IMR-90 (cell line): Measurements from ENCODE around the gene TMEM114. TPM values are rescaled to one million over a fixed set of nuclear protein-coding genes. Genes with fewer than 3 reads are reported as not detected.

Experiments used
- ATAC-seq: fragments of 200-7000 bp; cut with Tn5 transposase; 2 replicates; pipeline ENCODE4 v1.9.1; 2020; ENCODE audit warnings: low read depth, mild to moderate bottlenecking, moderate library complexity
- BruUV-seq: library from RNA; stranded (reverse); fragments of 400-500 nt; replicated peaks from 2 replicates; lab custom pipeline; 2021; lab: Mats Ljungman, UMichigan
- CTCF ChIA-PET: fragments of 300-600 bp; formaldehyde crosslinking; extraction: SDS; loops from one replicate; lab custom pipeline; 2021; ENCODE audit warnings: antibody characterized with exemption; lab: Yijun Ruan, JAX
- POLR2A ChIA-PET: fragments of 300-600 bp; sonication (Branson Sonifier 250); formaldehyde crosslinking; loops from one replicate; lab custom pipeline; 2022; ENCODE audit warnings: antibody characterized with exemption; ENCODE audit not compliant: unreplicated experiment; lab: Charles Lee
- DNase-seq: peaks from one replicate; pipeline ENCODE4 v3.0.0; 2013
- H2AFZ ChIP-seq: replicated peaks from 2 replicates; pipeline ENCODE3; 2013; ENCODE audit warnings: low read length, mild to moderate bottlenecking; ENCODE audit not compliant: poor library complexity
- H2AK5ac ChIP-seq: 2 replicates; pipeline ENCODE4 v1.6.1; 2013; ENCODE audit warnings: low read depth, low read length, inconsistent platforms
- H2AK9ac ChIP-seq: replicated peaks from 2 replicates; pipeline ENCODE3; 2013; ENCODE audit warnings: mild to moderate bottlenecking, low read depth, low read length, moderate library complexity; ENCODE audit not compliant: poor library complexity
- H2BK120ac ChIP-seq: 2 replicates; pipeline ENCODE4 v1.6.1; 2013; ENCODE audit warnings: low read depth, low read length, inconsistent platforms
- H2BK15ac ChIP-seq: 3 replicates; pipeline ENCODE4 v1.6.1; 2013; ENCODE audit warnings: low read depth, low read length, inconsistent platforms
- H2BK20ac ChIP-seq: 2 replicates; pipeline ENCODE4 v1.6.1; 2013; ENCODE audit warnings: low read depth, mild to moderate bottlenecking, inconsistent platforms, low read length, moderate library complexity
- H2BK5ac ChIP-seq: 2 replicates; pipeline ENCODE4 v1.6.1; 2013; ENCODE audit warnings: mild to moderate bottlenecking, low read depth, low read length, inconsistent platforms; ENCODE audit not compliant: poor library complexity, severe bottlenecking
- H3K14ac ChIP-seq: replicated peaks from 2 replicates; pipeline ENCODE4 v1.6.1; 2013; ENCODE audit warnings: low read depth, low read length, inconsistent platforms
- H3K18ac ChIP-seq: 2 replicates; pipeline ENCODE4 v1.6.1; 2013; ENCODE audit warnings: low read depth, low read length, control low read depth
- H3K23ac ChIP-seq: 2 replicates; pipeline ENCODE4 v1.6.1; 2013; ENCODE audit warnings: low read depth, low read length, inconsistent platforms
- H3K27ac ChIP-seq: 2 replicates; pipeline ENCODE4 v1.5.1; 2013; ENCODE audit warnings: mild to moderate bottlenecking, control low read depth, low read length; ENCODE audit not compliant: insufficient read depth
- H3K27me3 ChIP-seq: 2 replicates; pipeline ENCODE4 v1.6.1; 2013; ENCODE audit warnings: low read length; ENCODE audit not compliant: control insufficient read depth, insufficient read depth
- H3K36me3 ChIP-seq: 2 replicates; pipeline ENCODE4 v1.6.1; 2013; ENCODE audit warnings: low read length, mixed read lengths; ENCODE audit not compliant: control insufficient read depth, insufficient read depth
- H3K4ac ChIP-seq: 2 replicates; pipeline ENCODE4 v1.6.1; 2013; ENCODE audit warnings: low read depth, low read length, inconsistent platforms
- H3K4me1 ChIP-seq: 2 replicates; pipeline ENCODE4 v1.6.1; 2013; ENCODE audit warnings: low read length, mixed read lengths; ENCODE audit not compliant: control insufficient read depth, insufficient read depth
- H3K4me2 ChIP-seq: 2 replicates; pipeline ENCODE4 v1.6.1; 2013; ENCODE audit warnings: low read depth, mild to moderate bottlenecking, control low read depth, low read length, moderate library complexity
- H3K4me3 ChIP-seq: 2 replicates; pipeline ENCODE4 v1.5.1; 2013; ENCODE audit warnings: low read depth, mild to moderate bottlenecking, control low read depth, low read length, moderate library complexity; ENCODE audit not compliant: insufficient read depth
- H3K56ac ChIP-seq: 2 replicates; pipeline ENCODE4 v1.6.1; 2013; ENCODE audit warnings: low read length, inconsistent platforms; ENCODE audit not compliant: insufficient read depth; ENCODE audit errors: extremely low read depth
- H3K79me1 ChIP-seq, 2 experiments: 2 replicates each; pipeline ENCODE4 v1.6.1; 2013; ENCODE audit warnings: low read length in 2 of 2, inconsistent platforms in 1 of 2, low read depth in 1 of 2
- H3K9ac ChIP-seq: 2 replicates; pipeline ENCODE4 v1.6.1; 2013; ENCODE audit warnings: low read depth, low read length, control low read depth
- H3K9me1 ChIP-seq: 2 replicates; pipeline ENCODE4 v1.6.1; 2013; ENCODE audit warnings: low read length, inconsistent platforms; ENCODE audit not compliant: insufficient read depth
- H3K9me3 ChIP-seq: 2 replicates; pipeline ENCODE4 v1.6.1; 2013; ENCODE audit warnings: low read length; ENCODE audit not compliant: control insufficient read depth, insufficient read depth
- H4K20me1 ChIP-seq: 2 replicates; pipeline ENCODE4 v1.6.1; 2013; ENCODE audit warnings: low read length, inconsistent platforms; ENCODE audit not compliant: insufficient read depth
- H4K5ac ChIP-seq: 2 replicates; pipeline ENCODE4 v1.6.1; 2013; ENCODE audit warnings: mild to moderate bottlenecking, low read depth, low read length, control low read depth
- H4K8ac ChIP-seq, 2 experiments: 2 replicates each; pipeline ENCODE4 v1.6.1; 2013; ENCODE audit warnings: low read depth in 2 of 2, low read length in 2 of 2, control low read depth in 1 of 2, inconsistent platforms in 1 of 2
- H4K91ac ChIP-seq: 2 replicates; pipeline ENCODE4 v1.6.1; 2013; ENCODE audit warnings: low read depth, low read length, inconsistent platforms; ENCODE audit not compliant: insufficient read depth
- BHLHE40 ChIP-seq: fragments of 150-350 bp; IDR thresholded peaks from 2 replicates; pipeline ENCODE4 v1.6.1; 2016; ENCODE audit warnings: mild to moderate bottlenecking, low read depth, low read length
- CHD1 ChIP-seq: IDR thresholded peaks from 2 replicates; pipeline ENCODE4 v1.6.1; 2012; ENCODE audit warnings: low read depth, low read length, improper control_type of control experiment
- CTCF ChIP-seq: conservative IDR thresholded peaks from 2 replicates; pipeline ENCODE4 v1.5.1; 2012; ENCODE audit warnings: mild to moderate bottlenecking, low read depth, low read length, improper control_type of control experiment
- ELK1 ChIP-seq: fragments of 150-350 bp; IDR thresholded peaks from 2 replicates; pipeline ENCODE4 v1.6.1; 2016; ENCODE audit warnings: low read depth, mild to moderate bottlenecking, low read length, moderate library complexity, borderline replicate concordance
- FOS ChIP-seq: fragments of 150-350 bp; IDR thresholded peaks from 2 replicates; pipeline ENCODE4 v1.6.1; 2016; ENCODE audit warnings: low read depth, low read length
- MAFK ChIP-seq: IDR thresholded peaks from 2 replicates; pipeline ENCODE4 v1.6.1; 2012; ENCODE audit warnings: low read depth, low read length, improper control_type of control experiment
- MAZ ChIP-seq: IDR thresholded peaks from 2 replicates; pipeline ENCODE4 v1.6.1; 2012; ENCODE audit warnings: low read depth, mild to moderate bottlenecking, low read length, improper control_type of control experiment, moderate library complexity, borderline replicate concordance
- MXI1 ChIP-seq: IDR thresholded peaks from 2 replicates; pipeline ENCODE4 v1.6.1; 2012; ENCODE audit warnings: low read depth, mild to moderate bottlenecking, low read length, moderate library complexity, borderline replicate concordance
- NFE2L2 ChIP-seq: fragments of 150-350 bp; IDR thresholded peaks from 2 replicates; pipeline ENCODE4 v1.6.1; 2016; ENCODE audit warnings: low read depth, mild to moderate bottlenecking, low read length
- POLR2A ChIP-seq: IDR thresholded peaks from 2 replicates; pipeline ENCODE4 v1.6.1; 2012; ENCODE audit warnings: mild to moderate bottlenecking, low read depth, low read length
- RCOR1 ChIP-seq: IDR thresholded peaks from 2 replicates; pipeline ENCODE4 v1.6.1; 2012; ENCODE audit warnings: mild to moderate bottlenecking, low read length, improper control_type of control experiment; ENCODE audit not compliant: insufficient replicate concordance
- RFX5 ChIP-seq: IDR thresholded peaks from 2 replicates; pipeline ENCODE4 v1.8.0; 2012; ENCODE audit warnings: low read depth, mild to moderate bottlenecking, low read length, moderate library complexity
- WGBS, 2 experiments: methylation state at CpG; one replicate each; pipeline versions ENCODE4 v1.1.5 to v1.1.7; 2013; ENCODE audit warnings: missing lambda C conversion rate in 2 of 2; ENCODE audit not compliant: insufficient read length in 1 of 2; ENCODE audit errors: extremely low coverage in 2 of 2; 5-methylcytosine and 5-hydroxymethylcytosine counted together
- dilution Hi-C: fragments of 300-500 bp; cut with HindIII; formaldehyde crosslinking; loops from one replicate; pipeline ENCODE4 v1.14.3; 2018; ENCODE audit warnings: low sequenced_read_pairs; ENCODE audit not compliant: unreplicated experiment
- in situ Hi-C: fragments of 300-500 bp; cut with MboI; formaldehyde crosslinking; loops from 3 replicates; pipeline ENCODE4 v1.14.3; 2019; ENCODE audit warnings: low sequenced_read_pairs, inconsistent platforms, mixed read lengths
- intact Hi-C: fragments of 100-400 bp; cut with micrococcal nuclease; formaldehyde crosslinking; loops from 2 replicates; pipeline ENCODE4 v1.10.0; 2022
- polyA plus RNA-seq, 3 experiments: library from polyadenylated mRNA; depleted of rRNA; stranded (reverse); fragments of >200 nt; gene quantifications; 2 replicates each; pipeline ENCODE4 v1.2.3, GENCODE V29; 2012; ENCODE audit warnings: low replicate concordance in 1 of 3
- total RNA-seq: library from RNA; depleted of rRNA; stranded (reverse); fragments of >200 nt; gene quantifications from 2 replicates; pipeline ENCODE4 v1.2.3, GENCODE V29; 2012

Gene TMEM114
- total and polyA plus RNA-seq, 2 of the 4 experiments (the other 2 are of a cell fraction), result not detected

GRCh38 chr16:8607214-8607613 is 16.9 kb upstream of the TMEM114 start:
- H2BK20ac ChIP-seq, result no peak overlapping the region
- no peak overlapping the region for H2BK120ac ChIP-seq
- no peaks in the 10 kb centered on the region; the same call in 1 of the 2 replicates for H3K4me1 ChIP-seq
- no peak overlapping the region for H2BK5ac ChIP-seq
- dilution Hi-C loops (no loop called here), intact Hi-C loops (no loop called here), in situ Hi-C loops (no loop called here)
- H3K56ac ChIP-seq, result no peak overlapping the region
- H3K27me3 ChIP-seq, result peaks cover 1% of the 10 kb centered on the region; the same call in 1 of the 2 replicates
- no peak overlapping the region for H3K23ac ChIP-seq
- no peak overlapping the region for H3K14ac ChIP-seq
- DNase-seq, result no peak
- H3K27ac ChIP-seq, result no peak overlapping the region
- no peak overlapping the region for H4K91ac ChIP-seq
- no peak overlapping the region for H2AK9ac ChIP-seq
- H4K8ac ChIP-seq, result no peak overlapping the region
- POLR2A ChIA-PET, result no interaction called here
- no peak overlapping the region for H3K9ac ChIP-seq
- 56% methylated on average over 5 of the region's 9 CpGs; no CpG with 5 or more reads in 1 of the 2 experiments for WGBS, 2 experiments
- no TSS peak for BruUV-seq
- no peaks in the 10 kb centered on the region for H4K20me1 ChIP-seq
- no peak overlapping the region for H2BK15ac ChIP-seq
- H3K4ac ChIP-seq, result no peak overlapping the region
- CTCF ChIA-PET, result no interaction called here
- no peak for TF ChIP-seq MAZ
- no peak for TF ChIP-seq POLR2A
- no peak for TF ChIP-seq MXI1
- TF ChIP-seq MAFK, result no peak
- TF ChIP-seq ELK1, result no peak
- TF ChIP-seq CHD1, result no peak
- no peak for TF ChIP-seq CTCF
- TF ChIP-seq BHLHE40, result no peak
- no peak for TF ChIP-seq RCOR1
- no peak for TF ChIP-seq FOS
- TF ChIP-seq NFE2L2, result no peak
- TF ChIP-seq RFX5, result no peak
- no peak overlapping the region for H2AK5ac ChIP-seq
- H3K79me1 ChIP-seq, result no peaks in the 10 kb centered on the region
- H3K18ac ChIP-seq, result no peak overlapping the region
- no peak overlapping the region for H2AFZ ChIP-seq
- H3K4me3 ChIP-seq, result no peak overlapping the region
- ATAC-seq, result no peak
- H4K5ac ChIP-seq, result no peak overlapping the region
- H3K36me3 ChIP-seq, result no peaks in the 10 kb centered on the region
- no peak overlapping the region for H3K4me2 ChIP-seq
- H3K9me1 ChIP-seq, result no peaks in the 10 kb centered on the region
- no peaks in the 10 kb centered on the region for H3K9me3 ChIP-seq
